ENCODE results near the gene CLN3. TPM values are rescaled to one million over a fixed set of nuclear protein-coding genes. Genes with fewer than 3 reads are reported as not detected.

CLN3 gene
- total and polyA plus RNA-seq, 2 experiments from 2014 or later: 18.1 to 31.4 TPM

DNA sequence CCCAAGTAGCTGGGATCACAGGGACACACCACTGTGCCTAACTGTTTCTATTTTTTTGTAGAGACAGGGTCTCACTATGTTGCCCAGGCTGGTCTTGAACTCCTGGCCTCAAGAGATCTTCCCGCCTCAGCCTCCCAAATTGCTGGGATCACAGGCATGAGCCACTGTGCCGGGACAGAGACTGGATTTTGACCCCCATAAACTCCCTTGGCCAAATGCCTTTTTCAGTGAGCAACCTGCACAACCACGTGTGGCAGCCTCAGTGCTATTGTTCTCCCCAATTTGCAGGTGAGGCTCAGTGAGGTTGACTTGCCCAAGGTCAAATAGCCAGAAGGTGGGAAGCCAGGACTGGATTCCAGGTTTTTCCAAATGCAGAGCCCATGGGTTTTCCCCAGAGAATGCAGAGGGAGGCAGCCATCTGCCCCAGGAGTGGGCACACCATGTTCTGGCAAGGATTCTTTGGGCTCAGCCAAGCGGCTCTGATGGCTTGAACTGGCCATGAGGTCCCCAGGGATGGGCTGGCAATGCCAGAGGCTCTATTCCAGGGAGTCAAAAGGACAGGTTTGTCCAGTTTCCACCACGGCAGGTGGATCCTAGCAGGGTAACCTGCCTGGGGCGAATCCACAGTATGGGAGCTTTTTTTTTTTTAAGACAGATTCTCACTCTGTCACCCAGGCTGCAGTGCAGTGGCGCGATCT is 13.0 kb upstream of the CLN3 start (continued):
- TF ChIP-seq ETS1 (IDR thresholded peaks at IDR 0.05) (no peak), REST (IDR thresholded peaks at IDR 0.05; ENCODE audit: unreplicated experiment) (no peak)

DNA sequence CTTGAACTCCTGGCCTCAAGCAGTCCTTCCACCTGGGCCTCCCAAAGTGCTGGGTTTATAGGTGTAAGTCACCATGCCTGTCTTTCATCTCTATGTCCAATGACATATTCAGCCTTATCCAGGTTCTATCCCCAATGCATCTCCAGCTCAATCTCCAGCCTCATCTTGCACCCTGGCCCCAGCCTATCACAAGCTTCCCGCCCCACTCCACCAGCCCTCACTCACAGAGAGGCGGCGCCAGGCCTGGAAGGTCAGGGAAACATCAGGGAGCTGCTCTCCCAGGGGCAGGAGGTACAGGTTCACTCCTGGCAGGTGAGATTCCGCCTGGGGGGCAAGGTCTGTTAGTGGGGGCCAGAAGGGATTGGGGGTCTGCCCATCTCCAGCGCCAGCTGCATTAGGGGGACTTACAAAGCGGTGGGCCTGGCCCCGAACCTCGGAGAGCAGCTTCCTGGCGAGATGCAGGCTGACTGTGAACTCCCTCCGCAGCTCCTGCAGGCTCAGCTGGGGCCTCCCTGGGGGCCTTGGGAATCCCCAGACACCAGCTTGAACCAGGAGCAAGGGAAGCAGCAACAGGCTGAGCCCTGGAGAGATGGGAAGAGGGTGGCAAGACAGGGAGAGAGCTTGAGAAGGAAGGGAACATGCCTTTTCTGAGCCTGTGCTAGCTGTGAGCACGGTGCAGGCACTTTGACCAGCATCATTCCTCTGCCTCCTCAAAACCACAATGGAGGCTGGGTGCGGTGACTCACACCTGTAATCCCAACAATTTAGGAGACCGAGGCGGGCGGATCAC is 11.8 kb upstream of the CLN3 start:
- Mint-ChIP-seq H3K4me3 (no peak overlapping the region), H3K9me3 (no peaks in the 10 kb centered on the region), H3K27ac (no peak overlapping the region), H3K27me3 (ENCODE audit: insufficient read depth, low read depth, poor library complexity) (peaks cover 27% of the 10 kb centered on the region), H3K4me1 (no peaks in the 10 kb centered on the region), H3K36me3 (ENCODE audit: low read depth) (no peaks in the 10 kb centered on the region)
- H3K36me3 ChIP-seq (ENCODE audit: insufficient read depth): no peaks in the 10 kb centered on the region
- H3K27me3 ChIP-seq (ENCODE audit: insufficient read depth): no peaks in the 10 kb centered on the region
- no peaks in the 10 kb centered on the region for H3F3A ChIP-seq (replicated peaks; ENCODE audit: low read depth)
- H3K4me1 ChIP-seq (ENCODE audit: insufficient read depth): no peaks in the 10 kb centered on the region
- ATAC-seq: no peak
- no peak overlapping the region for H2AFZ ChIP-seq
- H4K20me1 ChIP-seq (replicated peaks; ENCODE audit: insufficient read depth): no peaks in the 10 kb centered on the region
- no peaks in the 10 kb centered on the region for H3K79me2 ChIP-seq (replicated peaks; ENCODE audit: insufficient read depth)
- H3K9me2 ChIP-seq (ENCODE audit: insufficient read depth): peaks cover 6% of the 10 kb centered on the region; the same call in 1 of the 2 replicates
- no peak overlapping the region for H3K4me3 ChIP-seq
- no peak overlapping the region for H3K4me2 ChIP-seq
- DNase-seq (ENCODE audit: low spot score): no peak
- H3K27ac ChIP-seq (ENCODE audit: low read depth): no peak overlapping the region
- TF ChIP-seq ZNF331 (CRISPR knock-in tag; IDR thresholded peaks at IDR 0.05; ENCODE audit: low read depth) (no peak), EZH2phosphoT487 (IDR thresholded peaks at IDR 0.05; ENCODE audit: unreplicated experiment) (no peak), ETS1 (IDR thresholded peaks at IDR 0.05) (no peak), JUNB (IDR thresholded peaks at IDR 0.05; ENCODE audit: unreplicated experiment) (no peak), STAT1 (IDR thresholded peaks at IDR 0.05; ENCODE audit: unreplicated experiment) (no peak), POLR2AphosphoS5 (IDR thresholded peaks at IDR 0.05; ENCODE audit: low read depth) (no peak), CTCF (conservative IDR thresholded peaks at IDR 0.05; ENCODE audit: low read depth in 2 of 2) (no peak)
- TF ChIP-seq, protein P1, sequence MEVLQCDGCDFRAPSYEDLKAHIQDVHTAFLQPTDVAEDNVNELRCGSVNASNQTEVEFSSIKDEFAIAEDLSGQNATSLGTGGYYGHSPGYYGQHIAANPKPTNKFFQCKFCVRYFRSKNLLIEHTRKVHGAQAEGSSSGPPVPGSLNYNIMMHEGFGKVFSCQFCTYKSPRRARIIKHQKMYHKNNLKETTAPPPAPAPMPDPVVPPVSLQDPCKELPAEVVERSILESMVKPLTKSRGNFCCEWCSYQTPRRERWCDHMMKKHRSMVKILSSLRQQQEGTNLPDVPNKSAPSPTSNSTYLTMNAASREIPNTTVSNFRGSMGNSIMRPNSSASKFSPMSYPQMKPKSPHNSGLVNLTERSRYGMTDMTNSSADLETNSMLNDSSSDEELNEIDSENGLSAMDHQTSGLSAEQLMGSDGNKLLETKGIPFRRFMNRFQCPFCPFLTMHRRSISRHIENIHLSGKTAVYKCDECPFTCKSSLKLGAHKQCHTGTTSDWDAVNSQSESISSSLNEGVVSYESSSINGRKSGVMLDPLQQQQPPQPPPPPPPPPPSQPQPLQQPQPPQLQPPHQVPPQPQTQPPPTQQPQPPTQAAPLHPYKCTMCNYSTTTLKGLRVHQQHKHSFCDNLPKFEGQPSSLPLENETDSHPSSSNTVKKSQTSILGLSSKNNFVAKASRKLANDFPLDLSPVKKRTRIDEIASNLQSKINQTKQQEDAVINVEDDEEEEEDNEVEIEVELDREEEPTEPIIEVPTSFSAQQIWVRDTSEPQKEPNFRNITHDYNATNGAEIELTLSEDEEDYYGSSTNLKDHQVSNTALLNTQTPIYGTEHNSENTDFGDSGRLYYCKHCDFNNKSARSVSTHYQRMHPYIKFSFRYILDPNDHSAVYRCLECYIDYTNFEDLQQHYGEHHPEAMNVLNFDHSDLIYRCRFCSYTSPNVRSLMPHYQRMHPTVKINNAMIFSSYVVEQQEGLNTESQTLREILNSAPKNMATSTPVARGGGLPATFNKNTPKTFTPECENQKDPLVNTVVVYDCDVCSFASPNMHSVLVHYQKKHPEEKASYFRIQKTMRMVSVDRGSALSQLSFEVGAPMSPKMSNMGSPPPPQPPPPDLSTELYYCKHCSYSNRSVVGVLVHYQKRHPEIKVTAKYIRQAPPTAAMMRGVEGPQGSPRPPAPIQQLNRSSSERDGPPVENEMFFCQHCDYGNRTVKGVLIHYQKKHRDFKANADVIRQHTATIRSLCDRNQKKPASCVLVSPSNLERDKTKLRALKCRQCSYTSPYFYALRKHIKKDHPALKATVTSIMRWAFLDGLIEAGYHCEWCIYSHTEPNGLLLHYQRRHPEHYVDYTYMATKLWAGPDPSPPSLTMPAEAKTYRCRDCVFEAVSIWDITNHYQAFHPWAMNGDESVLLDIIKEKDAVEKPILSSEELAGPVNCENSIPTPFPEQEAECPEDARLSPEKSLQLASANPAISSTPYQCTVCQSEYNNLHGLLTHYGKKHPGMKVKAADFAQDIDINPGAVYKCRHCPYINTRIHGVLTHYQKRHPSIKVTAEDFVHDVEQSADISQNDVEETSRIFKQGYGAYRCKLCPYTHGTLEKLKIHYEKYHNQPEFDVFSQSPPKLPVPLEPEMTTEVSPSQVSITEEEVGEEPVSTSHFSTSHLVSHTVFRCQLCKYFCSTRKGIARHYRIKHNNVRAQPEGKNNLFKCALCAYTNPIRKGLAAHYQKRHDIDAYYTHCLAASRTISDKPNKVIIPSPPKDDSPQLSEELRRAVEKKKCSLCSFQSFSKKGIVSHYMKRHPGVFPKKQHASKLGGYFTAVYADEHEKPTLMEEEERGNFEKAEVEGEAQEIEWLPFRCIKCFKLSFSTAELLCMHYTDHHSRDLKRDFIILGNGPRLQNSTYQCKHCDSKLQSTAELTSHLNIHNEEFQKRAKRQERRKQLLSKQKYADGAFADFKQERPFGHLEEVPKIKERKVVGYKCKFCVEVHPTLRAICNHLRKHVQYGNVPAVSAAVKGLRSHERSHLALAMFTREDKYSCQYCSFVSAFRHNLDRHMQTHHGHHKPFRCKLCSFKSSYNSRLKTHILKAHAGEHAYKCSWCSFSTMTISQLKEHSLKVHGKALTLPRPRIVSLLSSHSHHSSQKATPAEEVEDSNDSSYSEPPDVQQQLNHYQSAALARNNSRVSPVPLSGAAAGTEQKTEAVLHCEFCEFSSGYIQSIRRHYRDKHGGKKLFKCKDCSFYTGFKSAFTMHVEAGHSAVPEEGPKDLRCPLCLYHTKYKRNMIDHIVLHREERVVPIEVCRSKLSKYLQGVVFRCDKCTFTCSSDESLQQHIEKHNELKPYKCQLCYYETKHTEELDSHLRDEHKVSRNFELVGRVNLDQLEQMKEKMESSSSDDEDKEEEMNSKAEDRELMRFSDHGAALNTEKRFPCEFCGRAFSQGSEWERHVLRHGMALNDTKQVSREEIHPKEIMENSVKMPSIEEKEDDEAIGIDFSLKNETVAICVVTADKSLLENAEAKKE (CRISPR knock-in tag; IDR thresholded peaks at IDR 0.05): no peak

Data from GM23338 (cell line).